ENCODE data around the gene CELSR1. TPM values are rescaled to one million over a fixed set of nuclear protein-coding genes. Genes with fewer than 3 reads are reported as not detected.
A peak's percentile ranks its signal among the peaks of the same experiment; 100 is the strongest.

Gene CELSR1
- total and polyA plus RNA-seq, 3 experiments from 2014 or later: 0.15 to 0.33 (median 0.30) TPM

DNA sequence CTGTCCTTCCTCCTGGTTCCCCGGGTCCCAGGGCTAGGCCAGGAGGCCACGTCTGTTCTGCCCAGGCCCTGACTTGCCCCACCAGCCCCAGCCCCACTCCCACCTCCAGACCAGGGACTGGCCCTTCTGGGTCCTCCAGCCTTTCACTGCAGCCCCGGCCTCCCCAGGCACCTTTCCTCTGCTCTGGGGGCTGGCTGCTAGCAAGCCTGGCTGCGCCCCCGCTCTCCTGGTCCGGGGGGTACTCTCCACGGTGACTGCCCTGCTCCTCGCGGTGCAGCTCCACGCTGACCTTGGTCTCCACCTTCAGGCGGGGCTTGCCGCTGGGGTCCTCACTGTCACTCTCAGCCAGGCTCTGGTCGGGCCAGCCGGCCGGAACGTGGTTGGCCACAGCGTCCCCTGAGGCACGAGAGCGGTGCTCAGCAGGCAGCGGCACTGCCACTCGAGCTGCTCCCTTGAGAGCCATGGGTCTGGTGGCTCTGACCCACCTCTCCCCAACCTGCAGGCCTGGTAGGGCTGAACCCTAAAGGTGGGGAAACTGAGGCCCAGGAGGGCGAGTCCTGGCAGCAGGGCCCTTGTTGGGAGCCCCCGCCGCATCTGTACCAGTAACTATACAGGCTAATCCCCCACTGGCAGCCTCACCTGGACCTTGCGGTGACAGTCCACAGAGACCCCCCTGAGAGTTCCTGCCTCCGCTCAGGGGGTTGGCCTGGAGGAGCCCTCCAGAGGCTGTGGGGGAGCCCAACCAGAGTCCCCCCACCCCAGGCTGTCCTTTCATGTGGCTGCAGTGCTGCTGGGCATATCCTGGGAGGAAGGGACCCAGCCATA is 172.9 kb downstream of the CELSR1 start:
- peaks cover 0 to 3% of the 10 kb centered on the region in 2 donors for H3K27me3 Mint-ChIP-seq
- no peaks in the 10 kb centered on the region for H3K9me3 Mint-ChIP-seq
- H3K9me3 ChIP-seq (ENCODE audit: low read length): no peaks in the 10 kb centered on the region
- H3K27ac Mint-ChIP-seq: no peak overlapping the region
- H3K4me3 ChIP-seq (ENCODE audit: low read length): no peak overlapping the region
- no peak for DNase-seq
- H3K36me3 ChIP-seq (ENCODE audit: insufficient read depth, low read length): no peaks in the 10 kb centered on the region
- POLR2A ChIA-PET: no interaction called here
- no peak overlapping the region for H3K4me3 Mint-ChIP-seq
- CTCF ChIA-PET: no interaction called here
- no peaks in the 10 kb centered on the region for H3K36me3 Mint-ChIP-seq
- no peaks in the 10 kb centered on the region for H3K27me3 ChIP-seq (ENCODE audit: insufficient read depth, low read length, poor library complexity, severe bottlenecking)
- H3K4me1 ChIP-seq (ENCODE audit: insufficient read depth, low read length): peaks cover under 1% of the 10 kb centered on the region
- peaks cover 4 to 13% (median 8%) of the 10 kb centered on the region in 3 donors for H3K4me1 Mint-ChIP-seq
- H3K27ac ChIP-seq (ENCODE audit: low read depth, low read length): no peak overlapping the region

DNA sequence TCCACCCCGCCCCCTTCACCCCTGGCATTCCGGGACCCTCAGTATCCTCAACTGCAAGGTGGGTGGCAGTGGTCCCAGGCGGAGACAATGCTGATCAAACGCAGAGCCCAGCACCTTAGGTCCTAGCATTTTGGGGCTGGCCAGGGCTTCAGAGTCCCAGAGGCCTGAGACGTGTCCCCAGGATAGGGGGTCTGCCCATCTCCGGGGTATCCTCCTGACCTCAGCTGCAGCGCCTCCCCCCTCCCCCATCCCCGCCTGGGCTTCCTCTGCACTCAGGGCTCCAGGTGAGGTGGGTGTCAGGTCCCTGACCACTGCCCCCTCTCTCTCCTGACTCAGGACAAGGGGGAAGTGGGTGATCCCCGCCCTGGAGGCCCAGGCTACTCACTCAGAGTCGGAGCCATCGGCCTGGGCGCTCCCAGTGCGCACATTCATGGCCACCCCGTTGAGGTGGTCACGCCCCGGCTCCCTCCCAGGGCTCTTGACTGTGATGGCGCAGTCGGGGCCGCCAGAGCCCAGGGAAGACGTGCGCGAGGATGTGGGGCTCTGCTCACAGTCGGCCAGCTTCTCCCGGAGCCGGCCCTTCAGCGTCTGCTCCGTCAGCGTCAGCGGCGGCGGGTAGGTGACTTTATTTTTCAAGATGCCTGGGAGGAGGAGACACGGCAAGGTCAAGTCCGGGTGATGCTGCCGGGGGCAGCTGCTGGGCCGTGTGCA is 173.7 kb downstream of the CELSR1 start:
- no peak for DNase-seq
- no peak overlapping the region for H3K4me3 ChIP-seq (ENCODE audit: low read length)
- Mint-ChIP-seq H3K36me3 (peaks cover 0 to 2% (median 0%) of the 10 kb centered on the region in 3 donors), H3K4me3 (no peak overlapping the region), H3K4me1 (peaks cover 4 to 13% (median 8%) of the 10 kb centered on the region in 3 donors), H3K9me3 (no peaks in the 10 kb centered on the region), H3K27me3 (peaks cover 0 to 3% of the 10 kb centered on the region in 2 donors), H3K27ac (peak overlapping the region in 1 of 8 donors; percentile 74)
- no peaks in the 10 kb centered on the region for H3K4me1 ChIP-seq (ENCODE audit: insufficient read depth, low read length)
- ChIA-PET CTCF (no interaction called here), POLR2A (no interaction called here)
- no peaks in the 10 kb centered on the region for H3K27me3 ChIP-seq (ENCODE audit: insufficient read depth, low read length, poor library complexity, severe bottlenecking)
- H3K36me3 ChIP-seq (ENCODE audit: insufficient read depth, low read length): no peaks in the 10 kb centered on the region
- no peak overlapping the region for H3K27ac ChIP-seq (ENCODE audit: low read depth, low read length)
- no peaks in the 10 kb centered on the region for H3K9me3 ChIP-seq (ENCODE audit: low read length)

DNA sequence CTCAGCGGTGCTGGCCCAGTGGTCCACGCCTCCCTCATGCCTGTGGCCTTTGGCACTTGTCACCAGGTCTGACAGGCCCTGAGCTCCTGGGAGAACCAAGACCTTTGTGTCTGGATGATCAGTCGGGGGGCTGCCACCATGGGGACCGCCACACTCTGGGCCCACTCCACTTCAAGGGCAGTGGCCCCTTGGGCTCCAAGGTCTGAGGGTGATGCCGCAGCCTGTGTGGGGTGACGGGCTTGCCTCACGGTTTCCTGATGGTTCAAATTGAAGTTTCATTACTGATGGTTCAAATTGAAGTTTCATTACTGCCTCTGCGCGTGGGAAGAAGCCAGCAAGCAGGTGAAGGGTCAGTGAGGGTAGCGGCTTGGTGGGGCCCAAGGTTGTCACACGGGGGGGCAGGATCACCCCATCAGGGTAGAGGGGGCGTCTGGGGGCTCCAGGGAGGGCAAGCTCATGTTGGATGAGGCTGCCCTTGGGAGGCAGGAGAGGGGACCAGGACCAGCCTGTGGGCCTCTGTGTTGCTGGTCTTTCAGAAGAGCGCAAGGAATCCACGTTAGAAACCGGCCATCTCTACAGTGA is 174.4 kb downstream of the CELSR1 start:
- Mint-ChIP-seq H3K4me3 (no peak overlapping the region), H3K9me3 (no peaks in the 10 kb centered on the region), H3K36me3 (peaks cover 0 to 7% (median 0%) of the 10 kb centered on the region in 3 donors), H3K27ac (no peak overlapping the region), H3K4me1 (peaks cover 4 to 8% (median 8%) of the 10 kb centered on the region in 3 donors), H3K27me3 (peaks cover 0 to 3% of the 10 kb centered on the region in 2 donors)
- CTCF ChIA-PET: no interaction called here
- POLR2A ChIA-PET: no interaction called here
- Histone ChIP-seq H3K27ac (ENCODE audit: low read depth, low read length) (no peak overlapping the region), H3K9me3 (ENCODE audit: low read length) (no peaks in the 10 kb centered on the region), H3K4me3 (ENCODE audit: low read length) (no peak overlapping the region), H3K27me3 (ENCODE audit: insufficient read depth, low read length, poor library complexity, severe bottlenecking) (no peaks in the 10 kb centered on the region), H3K36me3 (ENCODE audit: insufficient read depth, low read length) (no peaks in the 10 kb centered on the region), H3K4me1 (ENCODE audit: insufficient read depth, low read length) (no peaks in the 10 kb centered on the region)
- DNase-seq: no peak

GRCh38 chr22:46362203-46362933 is 175.1 kb downstream of the CELSR1 start:
- H3K9me3 ChIP-seq (ENCODE audit: low read length): no peaks in the 10 kb centered on the region
- no peak overlapping the region for H3K27ac ChIP-seq (ENCODE audit: low read depth, low read length)
- ChIA-PET CTCF (no interaction called here), POLR2A (no interaction called here)
- DNase-seq: no peak
- Mint-ChIP-seq H3K27ac (peak overlapping the region in 4 of 8 donors; percentile 40 to 75 (median 54)), H3K27me3 (peaks cover 0 to 3% of the 10 kb centered on the region in 2 donors), H3K4me3 (no peak overlapping the region), H3K9me3 (no peaks in the 10 kb centered on the region), H3K4me1 (peaks cover 0 to 3% (median 3%) of the 10 kb centered on the region in 3 donors), H3K36me3 (peaks cover 0 to 10% (median 0%) of the 10 kb centered on the region in 3 donors)
- H3K27me3 ChIP-seq (ENCODE audit: insufficient read depth, low read length, poor library complexity, severe bottlenecking): no peaks in the 10 kb centered on the region
- no peaks in the 10 kb centered on the region for H3K4me1 ChIP-seq (ENCODE audit: insufficient read depth, low read length)
- H3K36me3 ChIP-seq (ENCODE audit: insufficient read depth, low read length): no peaks in the 10 kb centered on the region
- H3K4me3 ChIP-seq (ENCODE audit: low read length): no peak overlapping the region

DNA sequence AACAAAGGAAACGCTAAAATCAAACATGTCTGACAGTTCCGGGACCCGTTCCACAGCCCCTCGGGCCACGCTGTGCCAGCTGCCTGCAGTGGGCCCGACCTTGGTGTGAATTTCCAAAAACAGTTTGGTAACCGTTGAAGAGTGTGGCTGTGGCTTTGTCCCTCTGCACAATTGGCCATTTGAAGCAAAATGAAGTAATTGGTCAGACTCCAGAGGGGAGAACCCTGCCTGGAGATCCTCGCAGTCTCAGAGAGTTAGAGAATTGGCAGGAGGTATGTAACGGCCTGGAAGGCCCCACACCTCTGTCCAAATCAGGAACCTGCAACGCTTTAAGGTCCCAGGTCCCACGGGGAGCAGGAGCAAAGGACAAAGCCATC is 175.6 kb downstream of the CELSR1 start:
- ChIA-PET CTCF (no interaction called here), POLR2A (no interaction called here)
- Histone ChIP-seq H3K27me3 (ENCODE audit: insufficient read depth, low read length, poor library complexity, severe bottlenecking) (no peaks in the 10 kb centered on the region), H3K36me3 (ENCODE audit: insufficient read depth, low read length) (no peaks in the 10 kb centered on the region), H3K9me3 (ENCODE audit: low read length) (no peaks in the 10 kb centered on the region), H3K4me1 (ENCODE audit: insufficient read depth, low read length) (no peaks in the 10 kb centered on the region), H3K4me3 (ENCODE audit: low read length) (no peak overlapping the region), H3K27ac (ENCODE audit: low read depth, low read length) (no peak overlapping the region)
- Mint-ChIP-seq H3K9me3 (no peaks in the 10 kb centered on the region), H3K36me3 (peaks cover 0 to 13% (median 0%) of the 10 kb centered on the region in 3 donors), H3K27me3 (peaks cover 0 to 3% of the 10 kb centered on the region in 2 donors), H3K27ac (no peak overlapping the region), H3K4me1 (peaks cover 0 to 3% (median 3%) of the 10 kb centered on the region in 3 donors), H3K4me3 (no peak overlapping the region)
- DNase-seq: no peak

DNA sequence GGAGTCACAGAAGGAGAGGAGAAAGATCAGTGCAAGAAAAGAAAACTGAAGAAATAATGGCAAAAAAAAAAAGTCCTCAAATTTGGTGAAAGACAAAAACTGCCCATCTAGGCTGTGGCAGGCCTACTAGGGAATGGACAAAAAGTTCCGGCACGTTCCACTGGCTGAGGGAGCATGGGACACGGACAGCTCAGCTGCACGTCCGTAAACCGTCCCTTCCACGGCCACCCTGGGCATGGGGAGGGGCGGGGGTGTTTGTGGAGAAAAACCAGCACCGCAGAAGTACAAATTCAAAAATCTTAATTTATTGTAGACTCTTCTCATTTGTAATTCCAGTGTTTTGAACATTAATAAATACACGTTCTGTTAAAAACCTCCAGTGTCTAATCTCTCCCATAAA is 176.5 kb downstream of the CELSR1 start:
- CTCF ChIA-PET: no interaction called here
- no peaks in the 10 kb centered on the region for H3K9me3 Mint-ChIP-seq

GRCh38 chr22:46360097-46360496 is 177.3 kb downstream of the CELSR1 start:
- no peaks in the 10 kb centered on the region for H3K36me3 ChIP-seq (ENCODE audit: insufficient read depth, low read length)
- no peak overlapping the region for H3K4me3 Mint-ChIP-seq
- H3K27ac Mint-ChIP-seq: peak overlapping the region in 1 of 8 donors; percentile 46
- CTCF ChIA-PET: no interaction called here
- H3K36me3 Mint-ChIP-seq: peaks cover 0 to 27% (median 1%) of the 10 kb centered on the region in 3 donors
- POLR2A ChIA-PET: no interaction called here
- no peaks in the 10 kb centered on the region for H3K9me3 Mint-ChIP-seq
- H3K27me3 Mint-ChIP-seq: peaks cover 0 to 3% of the 10 kb centered on the region in 2 donors
- no peaks in the 10 kb centered on the region for H3K27me3 ChIP-seq (ENCODE audit: insufficient read depth, low read length, poor library complexity, severe bottlenecking)
- H3K9me3 ChIP-seq (ENCODE audit: low read length): no peaks in the 10 kb centered on the region
- H3K4me1 ChIP-seq (ENCODE audit: insufficient read depth, low read length): no peaks in the 10 kb centered on the region
- peaks cover 0 to 4% (median 3%) of the 10 kb centered on the region in 3 donors for H3K4me1 Mint-ChIP-seq
- H3K27ac ChIP-seq (ENCODE audit: low read depth, low read length): no peak overlapping the region
- DNase-seq: no peak
- H3K4me3 ChIP-seq (ENCODE audit: low read length): no peak overlapping the region

More for the DNA sequence above, 176.5 kb downstream of the CELSR1 start:
- POLR2A ChIA-PET: no interaction called here
- H3K27me3 Mint-ChIP-seq: peaks cover 0 to 3% of the 10 kb centered on the region in 2 donors
- Histone ChIP-seq H3K27ac (ENCODE audit: low read depth, low read length) (no peak overlapping the region), H3K9me3 (ENCODE audit: low read length) (no peaks in the 10 kb centered on the region), H3K4me1 (ENCODE audit: insufficient read depth, low read length) (no peaks in the 10 kb centered on the region), H3K27me3 (ENCODE audit: insufficient read depth, low read length, poor library complexity, severe bottlenecking) (no peaks in the 10 kb centered on the region), H3K36me3 (ENCODE audit: insufficient read depth, low read length) (no peaks in the 10 kb centered on the region), H3K4me3 (ENCODE audit: low read length) (no peak overlapping the region)
- peaks cover 0 to 21% (median 0%) of the 10 kb centered on the region in 3 donors for H3K36me3 Mint-ChIP-seq
- H3K4me1 Mint-ChIP-seq: peaks cover 0 to 3% (median 3%) of the 10 kb centered on the region in 3 donors
- peak overlapping the region in 1 of 8 donors; percentile 52 for H3K27ac Mint-ChIP-seq
- H3K4me3 Mint-ChIP-seq: no peak overlapping the region
- no peak for DNase-seq
